ENCODE data around the gene MDM4. TPM values are rescaled to one million over a fixed set of nuclear protein-coding genes. Genes with fewer than 3 reads are reported as not detected.
"Not testable (repeated sequence)": the region's sequence is repeated elsewhere in the genome, so short reads cannot be mapped to it uniquely, and the experiment has no call there.

MDM4 gene
- total RNA-seq, 1 donor from 2014 or later, result 80.3 TPM

GRCh38 chr1:204529371-204529895, 13.2 kb downstream of the MDM4 start:
- Mint-ChIP-seq H3K27ac (no peak overlapping the region), H3K9me3 (no peaks in the 10 kb centered on the region), H3K36me3 (ENCODE audit: low read depth) (peaks cover 47% of the 10 kb centered on the region), H3K27me3 (ENCODE audit: insufficient read depth) (no peaks in the 10 kb centered on the region), H3K4me3 (no peak overlapping the region), H3K4me1 (ENCODE audit: low read depth) (peaks cover 10% of the 10 kb centered on the region)
- intact Hi-C loops (cut with micrococcal nuclease), result no loop called here
- DNase-seq (ENCODE audit: low spot score), result no peak

DNA sequence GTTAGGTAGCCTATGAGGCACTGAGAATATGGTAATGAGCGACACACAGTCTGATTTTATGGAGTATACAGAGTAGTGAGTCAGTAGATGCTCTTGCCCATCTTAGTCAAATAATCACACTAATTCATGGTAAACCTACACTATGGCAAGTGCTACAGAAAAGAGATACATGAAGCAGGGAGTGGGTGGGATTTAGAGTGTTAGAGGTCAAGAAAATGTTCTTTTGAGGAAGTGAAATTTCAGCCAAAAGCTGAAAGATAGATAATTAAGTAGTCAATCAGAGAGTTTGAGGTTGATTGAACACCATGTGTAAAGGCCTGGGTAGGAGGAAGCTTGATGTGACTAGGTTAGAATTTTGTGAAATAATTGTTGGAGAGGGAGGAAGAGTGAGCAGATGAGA, 14.7 kb downstream of the MDM4 start:
- H3K9me3 Mint-ChIP-seq, result no peaks in the 10 kb centered on the region
- DNase-seq (ENCODE audit: low spot score), result no peak
- H3K27ac Mint-ChIP-seq, result no peak overlapping the region
- H3K4me1 Mint-ChIP-seq (ENCODE audit: low read depth), result peaks cover 4% of the 10 kb centered on the region
- no peaks in the 10 kb centered on the region for H3K27me3 Mint-ChIP-seq (ENCODE audit: insufficient read depth)
- peaks cover 44% of the 10 kb centered on the region for H3K36me3 Mint-ChIP-seq (ENCODE audit: low read depth)
- intact Hi-C loops (cut with micrococcal nuclease), result no loop called here
- no peak overlapping the region for H3K4me3 Mint-ChIP-seq

DNA sequence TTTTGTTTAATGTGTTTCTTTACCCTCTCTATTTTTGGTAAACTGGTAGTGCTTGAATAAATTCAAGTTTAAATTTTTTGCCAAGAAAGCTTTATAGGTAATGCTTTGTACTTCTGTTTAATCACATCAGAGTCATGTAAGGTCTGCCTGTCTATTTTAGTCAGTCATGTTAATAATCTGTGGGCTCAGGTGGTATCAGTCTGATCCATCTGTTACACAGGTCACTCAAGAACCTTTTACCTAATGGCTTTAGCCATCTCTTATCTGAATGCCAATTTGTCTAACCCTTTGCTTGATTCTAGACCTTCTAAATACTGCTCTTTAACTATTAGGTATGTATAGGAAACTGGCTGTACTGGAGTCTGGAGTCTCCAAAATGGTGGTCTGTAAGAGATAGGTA, 16.6 kb downstream of the MDM4 start:
- Mint-ChIP-seq H3K4me3 (no peak overlapping the region), H3K4me1 (ENCODE audit: low read depth) (peaks cover 8% of the 10 kb centered on the region), H3K27ac (no peak overlapping the region), H3K9me3 (no peaks in the 10 kb centered on the region), H3K27me3 (ENCODE audit: insufficient read depth) (no peaks in the 10 kb centered on the region), H3K36me3 (ENCODE audit: low read depth) (peaks cover 55% of the 10 kb centered on the region)
- DNase-seq (ENCODE audit: low spot score), result no peak
- intact Hi-C loops (cut with micrococcal nuclease), result no loop called here

DNA sequence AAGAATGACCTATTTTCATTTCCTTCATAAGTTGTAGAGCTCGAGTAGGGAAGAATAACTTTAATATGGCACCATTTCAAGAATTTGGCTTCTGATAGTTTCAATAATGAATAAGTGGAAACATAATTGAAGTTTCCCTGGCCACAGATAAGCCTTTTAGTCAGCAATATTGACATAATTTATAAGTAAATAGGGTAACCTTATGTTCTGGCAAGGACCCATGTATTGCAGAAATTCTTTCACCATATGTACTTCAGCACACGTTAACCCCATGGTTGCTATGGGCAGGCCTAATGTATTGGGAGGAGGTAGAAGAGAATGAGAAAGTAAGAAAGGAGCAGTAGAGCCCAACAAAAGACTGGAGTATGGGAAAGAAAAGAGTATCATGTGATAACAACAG, 25.4 kb downstream of the MDM4 start:
- Mint-ChIP-seq H3K4me1 (ENCODE audit: low read depth) (peaks cover 59% of the 10 kb centered on the region), H3K9me3 (no peaks in the 10 kb centered on the region), H3K36me3 (ENCODE audit: low read depth) (peaks cover 73% of the 10 kb centered on the region), H3K27ac (no peak overlapping the region), H3K27me3 (ENCODE audit: insufficient read depth) (no peaks in the 10 kb centered on the region), H3K4me3 (no peak overlapping the region)
- no peak for DNase-seq (ENCODE audit: low spot score)
- intact Hi-C loops (cut with micrococcal nuclease), result no loop called here

DNA sequence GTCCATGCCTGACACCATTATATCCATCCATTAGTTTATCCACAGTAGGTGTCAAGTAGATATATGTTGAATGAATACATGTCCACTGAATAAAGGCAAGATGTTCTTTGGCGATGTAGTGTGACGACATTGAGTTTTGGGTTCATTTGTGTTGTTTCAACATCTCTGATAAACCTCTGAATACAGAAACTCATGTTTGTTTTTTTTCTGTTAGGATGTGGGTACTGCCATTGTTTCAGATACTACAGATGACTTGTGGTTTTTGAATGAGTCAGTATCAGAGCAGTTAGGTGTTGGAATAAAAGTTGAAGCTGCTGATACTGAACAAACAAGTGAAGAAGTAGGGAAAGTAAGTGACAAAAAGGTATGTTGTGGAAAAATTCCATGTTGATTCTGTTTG, 28.1 kb downstream of the MDM4 start:
- DNase-seq (ENCODE audit: low spot score), result no peak
- Mint-ChIP-seq H3K9me3 (no peaks in the 10 kb centered on the region), H3K36me3 (ENCODE audit: low read depth) (peaks cover 80% of the 10 kb centered on the region), H3K4me1 (ENCODE audit: low read depth) (peaks cover 57% of the 10 kb centered on the region), H3K4me3 (peak overlapping the region; percentile 35), H3K27ac (peak overlapping the region; percentile 66), H3K27me3 (ENCODE audit: insufficient read depth) (no peaks in the 10 kb centered on the region)
- intact Hi-C loops (cut with micrococcal nuclease), result loop anchor here (1.0 to 2.0 kb wide), 4 partner anchors 20 to 37 kb away; partner anchors contain the start of gene MDM4

- Mint-ChIP-seq H3K4me1 (ENCODE audit: low read depth) (peaks cover 57% of the 10 kb centered on the region), H3K36me3 (ENCODE audit: low read depth) (peaks cover 86% of the 10 kb centered on the region), H3K27me3 (ENCODE audit: insufficient read depth) (no peaks in the 10 kb centered on the region), H3K9me3 (no peaks in the 10 kb centered on the region), H3K4me3 (peak overlapping the region; percentile 60), H3K27ac (peak overlapping the region; percentile 73)
- intact Hi-C loops (cut with micrococcal nuclease), result loop anchor here (2.0 kb wide), 2 partner anchors 20 to 28 kb away; partner anchors contain the start of gene MDM4
- no peak for DNase-seq (ENCODE audit: low spot score)
These were observed 29.0 kb downstream of the MDM4 start for GRCh38 chr1:204545202-204545601.

DNA sequence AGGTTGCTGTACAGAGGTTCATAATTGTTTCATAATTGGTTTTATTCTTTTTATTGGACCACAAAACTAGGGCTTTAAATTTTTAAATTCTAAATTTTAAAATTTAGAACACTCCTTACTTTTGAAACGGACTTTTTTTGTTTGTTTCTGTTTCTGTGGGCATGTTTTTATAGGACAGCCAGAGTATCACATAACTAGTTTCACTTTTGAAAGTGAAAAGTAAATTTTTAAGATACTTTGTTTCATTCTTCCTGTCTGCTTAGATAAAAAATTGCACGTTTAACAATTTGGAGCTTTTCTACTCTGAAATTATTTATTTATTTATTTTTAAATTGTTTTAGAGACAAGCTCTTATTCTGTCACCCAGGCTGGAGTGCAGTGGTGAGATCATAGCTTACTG, 29.7 kb downstream of the MDM4 start:
- H3K27ac Mint-ChIP-seq, result peak overlapping the region; percentile 77
- H3K36me3 Mint-ChIP-seq (ENCODE audit: low read depth), result peaks cover 86% of the 10 kb centered on the region
- DNase-seq (ENCODE audit: low spot score), result no peak
- H3K4me3 Mint-ChIP-seq, result peak overlapping the region; percentile 60
- H3K9me3 Mint-ChIP-seq, result no peaks in the 10 kb centered on the region
- peaks cover 57% of the 10 kb centered on the region for H3K4me1 Mint-ChIP-seq (ENCODE audit: low read depth)
- no peaks in the 10 kb centered on the region for H3K27me3 Mint-ChIP-seq (ENCODE audit: insufficient read depth)
- intact Hi-C loops (cut with micrococcal nuclease), result loop anchor here (2.0 kb wide), 2 partner anchors 19 to 29 kb away; partner anchors contain the start of gene MDM4

GRCh38 chr1:204548265-204548664, 32.1 kb downstream of the MDM4 start:
- intact Hi-C loops (cut with micrococcal nuclease), result no loop called here
- no peak overlapping the region for H3K4me3 Mint-ChIP-seq
- no peaks in the 10 kb centered on the region for H3K9me3 Mint-ChIP-seq
- peaks cover 41% of the 10 kb centered on the region for H3K4me1 Mint-ChIP-seq (ENCODE audit: low read depth)
- H3K27me3 Mint-ChIP-seq (ENCODE audit: insufficient read depth), result no peaks in the 10 kb centered on the region
- no peak for DNase-seq (ENCODE audit: low spot score)
- peaks cover 75% of the 10 kb centered on the region for H3K36me3 Mint-ChIP-seq (ENCODE audit: low read depth)
- H3K27ac Mint-ChIP-seq, result no peak overlapping the region

GRCh38 chr1:204549313-204549712, 33.1 kb downstream of the MDM4 start:
- no peaks in the 10 kb centered on the region for H3K9me3 Mint-ChIP-seq
- peaks cover 73% of the 10 kb centered on the region for H3K36me3 Mint-ChIP-seq (ENCODE audit: low read depth)
- H3K4me3 Mint-ChIP-seq, result no peak overlapping the region
- no peak for DNase-seq (ENCODE audit: low spot score)
- no peak overlapping the region for H3K27ac Mint-ChIP-seq
- H3K4me1 Mint-ChIP-seq (ENCODE audit: low read depth), result peaks cover 34% of the 10 kb centered on the region
- no peaks in the 10 kb centered on the region for H3K27me3 Mint-ChIP-seq (ENCODE audit: insufficient read depth)
- intact Hi-C loops (cut with micrococcal nuclease), result no loop called here

DNA sequence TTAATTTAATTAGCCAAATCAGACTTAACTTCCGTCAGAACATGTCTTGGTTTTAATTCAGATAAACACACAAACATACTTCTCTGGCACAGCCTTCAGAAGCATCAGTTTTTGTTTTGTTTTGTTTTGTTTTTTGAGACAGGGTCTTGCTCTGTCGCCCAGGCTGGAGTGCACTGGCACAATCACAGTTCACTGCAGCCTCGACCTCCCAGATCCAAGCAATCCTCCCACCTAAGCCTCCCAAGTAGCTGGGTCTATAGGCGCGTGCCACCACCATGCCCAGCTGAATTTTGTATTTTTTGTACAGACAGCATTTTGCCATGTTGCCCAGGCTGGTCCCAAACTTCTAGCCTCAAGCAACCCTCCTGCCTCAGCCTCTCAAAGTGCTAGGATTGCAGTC, 34.7 kb downstream of the MDM4 start:
- H3K4me3 Mint-ChIP-seq, result no peak overlapping the region
- H3K27ac Mint-ChIP-seq, result no peak overlapping the region
- peaks cover 21% of the 10 kb centered on the region for H3K4me1 Mint-ChIP-seq (ENCODE audit: low read depth)
- peaks cover 65% of the 10 kb centered on the region for H3K36me3 Mint-ChIP-seq (ENCODE audit: low read depth)
- no peak for DNase-seq (ENCODE audit: low spot score)
- H3K27me3 Mint-ChIP-seq (ENCODE audit: insufficient read depth), result no peaks in the 10 kb centered on the region
- intact Hi-C loops (cut with micrococcal nuclease), result no loop called here
- no peaks in the 10 kb centered on the region for H3K9me3 Mint-ChIP-seq

DNA sequence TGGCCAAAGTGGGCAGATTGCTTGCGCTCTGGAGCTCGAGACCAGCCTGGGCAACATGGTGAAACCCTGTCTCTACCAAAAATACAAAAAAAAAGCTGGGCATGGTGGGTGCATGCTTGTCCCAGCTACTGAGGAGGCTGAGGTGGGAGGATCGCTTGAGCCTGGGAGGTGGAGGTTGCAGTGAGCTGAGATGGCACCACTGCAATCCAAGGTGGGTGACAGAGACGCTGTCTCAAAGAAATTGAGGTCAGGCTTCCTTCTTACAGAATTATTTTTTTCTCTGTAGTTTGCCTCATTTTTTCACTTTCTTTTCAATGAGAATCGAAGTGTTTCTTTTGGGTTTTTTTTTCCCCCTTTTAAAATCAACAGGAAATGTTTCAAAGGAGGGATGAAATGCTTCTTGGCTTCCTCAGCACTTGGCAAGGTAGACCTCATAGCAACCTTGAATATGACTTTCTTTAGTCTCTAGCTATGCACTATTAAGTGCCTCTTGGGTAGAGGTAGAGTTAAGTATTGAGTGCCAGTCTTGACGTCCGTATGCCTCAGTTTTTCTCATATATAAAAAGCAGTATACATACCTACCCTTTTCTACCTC, 40.3 kb downstream of the MDM4 start:
- Mint-ChIP-seq H3K27ac (peak overlapping the region; percentile 24), H3K4me1 (ENCODE audit: low read depth) (peaks cover 23% of the 10 kb centered on the region), H3K4me3 (no peak overlapping the region), H3K9me3 (no peaks in the 10 kb centered on the region), H3K36me3 (ENCODE audit: low read depth) (peaks cover 32% of the 10 kb centered on the region), H3K27me3 (ENCODE audit: insufficient read depth) (no peaks in the 10 kb centered on the region)
- DNase-seq (ENCODE audit: low spot score), result no peak
- intact Hi-C loops (cut with micrococcal nuclease), result no loop called here

GRCh38 chr1:204558467-204558866, 42.3 kb downstream of the MDM4 start:
- DNase-seq (ENCODE audit: low spot score), result no peak
- Mint-ChIP-seq H3K4me1 (ENCODE audit: low read depth) (peaks cover 32% of the 10 kb centered on the region), H3K27ac (no peak overlapping the region), H3K9me3 (no peaks in the 10 kb centered on the region), H3K36me3 (ENCODE audit: low read depth) (peaks cover 32% of the 10 kb centered on the region), H3K4me3 (no peak overlapping the region), H3K27me3 (ENCODE audit: insufficient read depth) (no peaks in the 10 kb centered on the region)
- intact Hi-C loops (cut with micrococcal nuclease), result no loop called here

DNA sequence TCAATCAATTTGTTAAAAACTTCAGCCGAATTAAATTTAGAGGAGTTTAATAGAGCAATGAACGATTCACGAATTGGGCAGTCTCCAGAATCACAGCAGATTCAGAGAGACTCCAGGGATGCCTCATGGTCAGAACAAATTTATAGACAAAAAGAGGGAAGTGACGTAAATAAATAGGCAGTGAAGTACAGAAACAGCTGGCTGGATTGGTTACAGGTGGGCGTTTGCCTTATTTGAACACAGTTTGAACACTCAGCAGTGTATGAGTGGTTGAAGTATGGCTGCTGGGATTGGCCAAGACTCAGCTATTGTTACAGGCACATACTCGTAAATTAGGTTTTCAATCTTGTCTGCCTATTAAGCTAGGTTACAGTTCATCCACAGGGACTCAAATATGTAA, 43.8 kb downstream of the MDM4 start:
- H3K27ac Mint-ChIP-seq; H3K4me3 Mint-ChIP-seq; H3K27me3 Mint-ChIP-seq (ENCODE audit: insufficient read depth); DNase-seq (ENCODE audit: low spot score); H3K9me3 Mint-ChIP-seq; intact Hi-C loops (cut with micrococcal nuclease): not testable (repeated sequence)
- peaks cover 27% of the 10 kb centered on the region for H3K36me3 Mint-ChIP-seq (ENCODE audit: low read depth)
- peaks cover 43% of the 10 kb centered on the region for H3K4me1 Mint-ChIP-seq (ENCODE audit: low read depth)

Measured in activated T-helper 1 cell treated with anti-CD3 and anti-CD28 coated beads, Interleukin-12 subunit alpha, Interleukin-12 subunit beta, Interleukin-2, Interleukin-4 antibody, amounts not matched to agents 30 ng/mL and 10 ng/mL and 1 ng/mL, durations not matched to agents 14 hours and 24 hours and 36 hours (primary cell).